WTC11 (cell line): ENCODE data around the gene KDR. TPM values are rescaled to one million over a fixed set of nuclear protein-coding genes. Genes with fewer than 3 reads are reported as not detected.

ENCODE experiments used
- ATAC-seq: fragments of 200-7000 bp; cut with Tn5 transposase; 2 replicates; pipeline ENCODE4 v1.10.0; 2021; ENCODE audit warnings: mild to moderate bottlenecking, moderate library complexity
- CTCF ChIA-PET: fragments of 300-600 bp; sonication (Branson Sonifier 250); formaldehyde crosslinking; loops from one replicate; lab custom pipeline; 2021; ENCODE audit warnings: antibody characterized with exemption; lab: Charles Lee
- POLR2A ChIA-PET: fragments of 350-600 bp; sonication (Branson Sonifier 250); formaldehyde crosslinking; loops from one replicate; lab custom pipeline; 2021; ENCODE audit warnings: antibody characterized with exemption; lab: Charles Lee
- DNase-seq: peaks from one replicate; pipeline ENCODE4 v3.0.0; 2021; ENCODE audit warnings: low spot score
- H3K27ac Mint-ChIP-seq: 2 replicates; pipeline ENCODE4 v1.8.0; 2021; ENCODE audit warnings: mixed read lengths
- H3K27me3 Mint-ChIP-seq: 2 replicates; pipeline ENCODE4 v1.8.0; 2021; ENCODE audit warnings: low read depth, mild to moderate bottlenecking, moderate library complexity, mixed read lengths
- H3K36me3 Mint-ChIP-seq: 2 replicates; pipeline ENCODE4 v1.8.0; 2021; ENCODE audit warnings: mixed read lengths
- H3K4me1 Mint-ChIP-seq: 2 replicates; pipeline ENCODE4 v1.8.0; 2022; ENCODE audit warnings: mixed read lengths
- H3K4me3 Mint-ChIP-seq: 2 replicates; pipeline ENCODE4 v1.8.0; 2021; ENCODE audit warnings: mild to moderate bottlenecking, moderate library complexity, mixed read lengths
- H3K9me3 Mint-ChIP-seq: 2 replicates; pipeline ENCODE4 v1.8.0; 2021; ENCODE audit warnings: mixed read lengths
- CREB1 ChIP-seq: sonication (generic); formaldehyde crosslinking; IDR thresholded peaks from 2 replicates; pipeline ENCODE4 v1.8.0; 2023; ENCODE audit warnings: mild to moderate bottlenecking, missing genetic modification reagents
- E2F5 ChIP-seq: sonication (generic); formaldehyde crosslinking; IDR thresholded peaks from 2 replicates; pipeline ENCODE4 v1.8.1; 2022; ENCODE audit warnings: mild to moderate bottlenecking, moderate library complexity, missing genetic modification reagents
- ETV6 ChIP-seq: sonication (generic); formaldehyde crosslinking; IDR thresholded peaks from 2 replicates; pipeline ENCODE4 v1.8.1; 2022; ENCODE audit warnings: mild to moderate bottlenecking, missing genetic modification reagents
- JAZF1 ChIP-seq: fragments of 250-450 bp; sonication (Bioruptor Pico); IDR thresholded peaks from 2 replicates; pipeline ENCODE4 v1.9.0; 2021; ENCODE audit warnings: moderate library complexity, mild to moderate bottlenecking, inconsistent platforms
- MAX ChIP-seq: sonication (generic); formaldehyde crosslinking; IDR thresholded peaks from 2 replicates; pipeline ENCODE4 v1.8.0; 2022; ENCODE audit warnings: mild to moderate bottlenecking, missing genetic modification reagents
- NR3C1 ChIP-seq: sonication (generic); formaldehyde crosslinking; conservative IDR thresholded peaks from 2 replicates; pipeline ENCODE4 v1.8.1; 2023; ENCODE audit warnings: low read depth, mild to moderate bottlenecking, missing genetic modification reagents
- SMAD4 ChIP-seq: sonication (generic); formaldehyde crosslinking; IDR thresholded peaks from 2 replicates; pipeline ENCODE4 v1.8.0; 2022; ENCODE audit warnings: mild to moderate bottlenecking, missing genetic modification reagents
- TCF7 ChIP-seq: sonication (generic); formaldehyde crosslinking; IDR thresholded peaks from 2 replicates; pipeline ENCODE4 v1.8.0; 2022; ENCODE audit warnings: mild to moderate bottlenecking, low read depth, missing genetic modification reagents, moderate library complexity
- TEAD1 ChIP-seq: sonication (generic); formaldehyde crosslinking; IDR thresholded peaks from 2 replicates; pipeline ENCODE4 v1.8.0; 2022; ENCODE audit warnings: mild to moderate bottlenecking, missing genetic modification reagents
- ZBTB21 ChIP-seq: sonication (generic); formaldehyde crosslinking; IDR thresholded peaks from 2 replicates; pipeline ENCODE4 v1.8.1; 2023; ENCODE audit warnings: mild to moderate bottlenecking, missing genetic modification reagents, borderline replicate concordance
- ZNF219 ChIP-seq: sonication (generic); formaldehyde crosslinking; IDR thresholded peaks from 2 replicates; pipeline ENCODE4 v1.8.0; 2023; ENCODE audit warnings: missing genetic modification reagents, mild to moderate bottlenecking, borderline replicate concordance
- ZNF423 ChIP-seq: fragments of 250-450 bp; sonication (Bioruptor Pico); IDR thresholded peaks from 2 replicates; pipeline ENCODE4 v2.1.2; 2022; ENCODE audit warnings: mild to moderate bottlenecking, moderate library complexity
- ZSCAN18 ChIP-seq: fragments of 250-450 bp; sonication (Bioruptor Pico); IDR thresholded peaks from 2 replicates; pipeline ENCODE4 v2.1.2; 2022; ENCODE audit warnings: mild to moderate bottlenecking, moderate library complexity
- total RNA-seq: library from RNA; stranded (reverse); gene quantifications from 3 replicates; pipeline ENCODE4 v1.2.3, GENCODE V29; 2021
- TF ChIP-seq, protein P1 (sequence below): sonication (generic); formaldehyde crosslinking; IDR thresholded peaks from 2 replicates; pipeline ENCODE4 v1.8.0; 2023; ENCODE audit warnings: mild to moderate bottlenecking, missing genetic modification reagents
- TF ChIP-seq, protein P2 (sequence below): sonication (generic); formaldehyde crosslinking; conservative IDR thresholded peaks from 2 replicates; pipeline ENCODE4 v1.8.1; 2023; ENCODE audit warnings: mild to moderate bottlenecking, low read depth, missing genetic modification reagents, moderate library complexity
- TF ChIP-seq, protein P3 (sequence below): fragments of 250-450 bp; sonication (Bioruptor Pico); IDR thresholded peaks from 2 replicates; pipeline ENCODE4 v1.9.0; 2021; ENCODE audit warnings: mild to moderate bottlenecking
- TF ChIP-seq, protein P4 (sequence below): sonication (generic); formaldehyde crosslinking; IDR thresholded peaks from 2 replicates; pipeline ENCODE4 v1.8.0; 2022; ENCODE audit warnings: mild to moderate bottlenecking, missing genetic modification reagents

Gene KDR
- total RNA-seq, 1 experiment from 2014 or later: 80.8 TPM

GRCh38 chr4:55051532-55051931 lies 73.9 kb downstream of the KDR start (continued):
- TF ChIP-seq, protein P1, sequence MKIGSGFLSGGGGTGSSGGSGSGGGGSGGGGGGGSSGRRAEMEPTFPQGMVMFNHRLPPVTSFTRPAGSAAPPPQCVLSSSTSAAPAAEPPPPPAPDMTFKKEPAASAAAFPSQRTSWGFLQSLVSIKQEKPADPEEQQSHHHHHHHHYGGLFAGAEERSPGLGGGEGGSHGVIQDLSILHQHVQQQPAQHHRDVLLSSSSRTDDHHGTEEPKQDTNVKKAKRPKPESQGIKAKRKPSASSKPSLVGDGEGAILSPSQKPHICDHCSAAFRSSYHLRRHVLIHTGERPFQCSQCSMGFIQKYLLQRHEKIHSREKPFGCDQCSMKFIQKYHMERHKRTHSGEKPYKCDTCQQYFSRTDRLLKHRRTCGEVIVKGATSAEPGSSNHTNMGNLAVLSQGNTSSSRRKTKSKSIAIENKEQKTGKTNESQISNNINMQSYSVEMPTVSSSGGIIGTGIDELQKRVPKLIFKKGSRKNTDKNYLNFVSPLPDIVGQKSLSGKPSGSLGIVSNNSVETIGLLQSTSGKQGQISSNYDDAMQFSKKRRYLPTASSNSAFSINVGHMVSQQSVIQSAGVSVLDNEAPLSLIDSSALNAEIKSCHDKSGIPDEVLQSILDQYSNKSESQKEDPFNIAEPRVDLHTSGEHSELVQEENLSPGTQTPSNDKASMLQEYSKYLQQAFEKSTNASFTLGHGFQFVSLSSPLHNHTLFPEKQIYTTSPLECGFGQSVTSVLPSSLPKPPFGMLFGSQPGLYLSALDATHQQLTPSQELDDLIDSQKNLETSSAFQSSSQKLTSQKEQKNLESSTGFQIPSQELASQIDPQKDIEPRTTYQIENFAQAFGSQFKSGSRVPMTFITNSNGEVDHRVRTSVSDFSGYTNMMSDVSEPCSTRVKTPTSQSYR (CRISPR knock-in tag): no peak

GRCh38 chr4:55050418-55050950 lies 74.9 kb downstream of the KDR start:
- ChIA-PET POLR2A (no interaction called here), CTCF (no interaction called here)
- ATAC-seq (no peak), DNase-seq (no peak)
- H3K27ac Mint-ChIP-seq: no peak overlapping the region
- H3K4me1 Mint-ChIP-seq: no peaks in the 10 kb centered on the region
- no peaks in the 10 kb centered on the region for H3K36me3 Mint-ChIP-seq
- H3K4me3 Mint-ChIP-seq: no peak overlapping the region
- TF ChIP-seq TEAD1 (no peak), MAX (CRISPR knock-in tag) (no peak), ZNF423 (CRISPR knock-in tag) (no peak), E2F5 (CRISPR knock-in tag) (no peak), ZBTB21 (CRISPR knock-in tag) (no peak), JAZF1 (CRISPR knock-in tag) (no peak), NR3C1 (CRISPR knock-in tag) (no peak), ZNF219 (CRISPR knock-in tag) (no peak), SMAD4 (no peak), CREB1 (no peak), TCF7 (CRISPR knock-in tag) (no peak), ETV6 (CRISPR knock-in tag) (no peak), ZSCAN18 (no peak)
- TF ChIP-seq, protein P2, sequence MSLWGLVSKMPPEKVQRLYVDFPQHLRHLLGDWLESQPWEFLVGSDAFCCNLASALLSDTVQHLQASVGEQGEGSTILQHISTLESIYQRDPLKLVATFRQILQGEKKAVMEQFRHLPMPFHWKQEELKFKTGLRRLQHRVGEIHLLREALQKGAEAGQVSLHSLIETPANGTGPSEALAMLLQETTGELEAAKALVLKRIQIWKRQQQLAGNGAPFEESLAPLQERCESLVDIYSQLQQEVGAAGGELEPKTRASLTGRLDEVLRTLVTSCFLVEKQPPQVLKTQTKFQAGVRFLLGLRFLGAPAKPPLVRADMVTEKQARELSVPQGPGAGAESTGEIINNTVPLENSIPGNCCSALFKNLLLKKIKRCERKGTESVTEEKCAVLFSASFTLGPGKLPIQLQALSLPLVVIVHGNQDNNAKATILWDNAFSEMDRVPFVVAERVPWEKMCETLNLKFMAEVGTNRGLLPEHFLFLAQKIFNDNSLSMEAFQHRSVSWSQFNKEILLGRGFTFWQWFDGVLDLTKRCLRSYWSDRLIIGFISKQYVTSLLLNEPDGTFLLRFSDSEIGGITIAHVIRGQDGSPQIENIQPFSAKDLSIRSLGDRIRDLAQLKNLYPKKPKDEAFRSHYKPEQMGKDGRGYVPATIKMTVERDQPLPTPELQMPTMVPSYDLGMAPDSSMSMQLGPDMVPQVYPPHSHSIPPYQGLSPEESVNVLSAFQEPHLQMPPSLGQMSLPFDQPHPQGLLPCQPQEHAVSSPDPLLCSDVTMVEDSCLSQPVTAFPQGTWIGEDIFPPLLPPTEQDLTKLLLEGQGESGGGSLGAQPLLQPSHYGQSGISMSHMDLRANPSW: no peak
- TF ChIP-seq, protein P3, sequence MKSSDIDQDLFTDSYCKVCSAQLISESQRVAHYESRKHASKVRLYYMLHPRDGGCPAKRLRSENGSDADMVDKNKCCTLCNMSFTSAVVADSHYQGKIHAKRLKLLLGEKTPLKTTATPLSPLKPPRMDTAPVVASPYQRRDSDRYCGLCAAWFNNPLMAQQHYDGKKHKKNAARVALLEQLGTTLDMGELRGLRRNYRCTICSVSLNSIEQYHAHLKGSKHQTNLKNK (CRISPR knock-in tag): no peak
- TF ChIP-seq, protein P4, sequence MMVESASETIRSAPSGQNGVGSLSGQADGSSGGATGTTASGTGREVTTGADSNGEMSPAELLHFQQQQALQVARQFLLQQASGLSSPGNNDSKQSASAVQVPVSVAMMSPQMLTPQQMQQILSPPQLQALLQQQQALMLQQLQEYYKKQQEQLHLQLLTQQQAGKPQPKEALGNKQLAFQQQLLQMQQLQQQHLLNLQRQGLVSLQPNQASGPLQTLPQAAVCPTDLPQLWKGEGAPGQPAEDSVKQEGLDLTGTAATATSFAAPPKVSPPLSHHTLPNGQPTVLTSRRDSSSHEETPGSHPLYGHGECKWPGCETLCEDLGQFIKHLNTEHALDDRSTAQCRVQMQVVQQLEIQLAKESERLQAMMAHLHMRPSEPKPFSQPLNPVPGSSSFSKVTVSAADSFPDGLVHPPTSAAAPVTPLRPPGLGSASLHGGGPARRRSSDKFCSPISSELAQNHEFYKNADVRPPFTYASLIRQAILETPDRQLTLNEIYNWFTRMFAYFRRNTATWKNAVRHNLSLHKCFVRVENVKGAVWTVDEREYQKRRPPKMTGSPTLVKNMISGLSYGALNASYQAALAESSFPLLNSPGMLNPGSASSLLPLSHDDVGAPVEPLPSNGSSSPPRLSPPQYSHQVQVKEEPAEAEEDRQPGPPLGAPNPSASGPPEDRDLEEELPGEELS (CRISPR knock-in tag): no peak
- H3K27me3 Mint-ChIP-seq: no peaks in the 10 kb centered on the region
- peaks cover 22% of the 10 kb centered on the region for H3K9me3 Mint-ChIP-seq
